ENCODE results near the gene EZH1.
"Not testable (repeated sequence)": the region's sequence is repeated elsewhere in the genome, so short reads cannot be mapped to it uniquely, and the experiment has no call there.

The EZH1 gene

DNA sequence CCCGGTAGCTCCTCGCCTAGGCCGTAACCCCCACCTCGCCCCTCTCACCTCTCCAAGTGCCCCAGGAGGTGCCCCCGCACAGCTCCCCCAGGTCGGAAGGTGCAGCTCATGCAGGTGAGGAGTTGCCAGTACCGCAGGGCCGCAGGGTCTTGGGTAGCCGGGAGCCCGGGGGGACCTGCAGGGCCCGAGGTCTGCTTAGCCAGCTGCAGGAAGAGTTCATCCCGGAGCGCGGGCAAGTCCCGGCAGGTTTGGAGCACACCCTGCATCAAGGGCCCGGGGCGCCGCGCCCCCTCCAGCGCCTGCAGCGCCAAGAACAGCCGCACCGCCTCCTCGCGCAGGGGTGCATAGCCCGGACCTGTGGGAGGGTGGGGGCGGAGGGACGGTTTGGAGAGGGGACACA is 72.8 kb downstream of the EZH1 start:
- ChIA-PET POLR2A (no interaction called here), CTCF (interaction anchor here (0.9 to 4.0 kb wide), 3 partner anchors 9 to 66 kb away, joined by 3 to 31 read pairs (median 4); partner anchors contain the start of gene TUBG2)
- TF ChIP-seq, protein P1, sequence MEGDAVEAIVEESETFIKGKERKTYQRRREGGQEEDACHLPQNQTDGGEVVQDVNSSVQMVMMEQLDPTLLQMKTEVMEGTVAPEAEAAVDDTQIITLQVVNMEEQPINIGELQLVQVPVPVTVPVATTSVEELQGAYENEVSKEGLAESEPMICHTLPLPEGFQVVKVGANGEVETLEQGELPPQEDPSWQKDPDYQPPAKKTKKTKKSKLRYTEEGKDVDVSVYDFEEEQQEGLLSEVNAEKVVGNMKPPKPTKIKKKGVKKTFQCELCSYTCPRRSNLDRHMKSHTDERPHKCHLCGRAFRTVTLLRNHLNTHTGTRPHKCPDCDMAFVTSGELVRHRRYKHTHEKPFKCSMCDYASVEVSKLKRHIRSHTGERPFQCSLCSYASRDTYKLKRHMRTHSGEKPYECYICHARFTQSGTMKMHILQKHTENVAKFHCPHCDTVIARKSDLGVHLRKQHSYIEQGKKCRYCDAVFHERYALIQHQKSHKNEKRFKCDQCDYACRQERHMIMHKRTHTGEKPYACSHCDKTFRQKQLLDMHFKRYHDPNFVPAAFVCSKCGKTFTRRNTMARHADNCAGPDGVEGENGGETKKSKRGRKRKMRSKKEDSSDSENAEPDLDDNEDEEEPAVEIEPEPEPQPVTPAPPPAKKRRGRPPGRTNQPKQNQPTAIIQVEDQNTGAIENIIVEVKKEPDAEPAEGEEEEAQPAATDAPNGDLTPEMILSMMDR (IDR thresholded peaks at IDR 0.05; ENCODE audit: insufficient read depth, low read length, missing control alignments), result no peak
- no peak overlapping the region for H3K4me3 ChIP-seq (ENCODE audit: low read depth, low read length)
- DNase-seq (ENCODE audit: low read depth, low spot score), result no peak

DNA sequence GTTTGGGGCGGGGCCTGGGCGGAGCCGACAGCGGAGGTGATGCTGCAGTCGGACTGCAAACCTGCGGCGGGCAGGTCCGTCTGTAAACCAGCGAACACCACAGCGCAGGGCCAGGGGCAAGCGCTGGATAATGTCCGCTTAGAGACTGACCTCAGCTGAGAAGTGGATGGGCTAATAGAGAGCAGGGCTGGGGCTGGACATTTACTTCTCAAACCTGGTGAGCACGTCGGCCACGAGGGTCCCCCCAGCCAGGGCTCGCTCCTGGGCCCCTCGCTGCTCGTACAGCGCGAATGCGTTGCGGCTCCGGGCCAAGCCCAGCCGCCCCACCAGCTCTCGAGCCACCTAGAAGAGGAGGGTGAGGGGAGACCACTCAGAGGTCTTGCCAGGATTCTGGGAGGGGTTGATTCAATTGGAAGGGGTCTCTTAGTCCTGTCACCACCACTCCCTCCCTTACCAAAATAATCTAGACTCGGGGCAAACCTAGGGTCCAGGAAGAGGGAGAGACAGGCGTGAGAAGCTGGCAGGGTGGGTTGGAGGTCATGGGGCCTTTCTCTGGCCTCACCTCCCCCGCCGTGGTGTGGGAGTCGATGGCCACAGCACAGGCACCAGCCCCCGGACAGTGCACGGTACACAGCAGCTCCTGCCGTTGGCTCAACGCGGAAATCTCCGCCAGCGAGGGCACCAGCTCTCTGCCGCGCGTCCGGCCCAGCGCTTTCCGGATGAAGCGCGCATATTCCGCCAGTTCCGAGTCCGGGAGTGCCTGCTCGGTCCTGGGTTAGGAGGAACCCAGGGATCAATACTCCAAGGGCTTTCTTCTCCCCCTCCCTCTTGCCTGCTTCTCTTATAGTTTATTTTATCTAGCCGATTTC is 73.8 kb downstream of the EZH1 start:
- TF ChIP-seq, protein P1 (IDR thresholded peaks at IDR 0.05; ENCODE audit: insufficient read depth, low read length, missing control alignments), result no peak
- H3K4me3 ChIP-seq (ENCODE audit: low read depth, low read length), result no peak overlapping the region
- no peak for DNase-seq (ENCODE audit: low read depth, low spot score)
- ChIA-PET POLR2A (no interaction called here), CTCF (interaction anchor here (1.2 to 4.0 kb wide), 3 partner anchors 9 to 10 kb away, joined by 4 to 31 read pairs (median 4); partner anchors contain the start of gene TUBG2)

DNA sequence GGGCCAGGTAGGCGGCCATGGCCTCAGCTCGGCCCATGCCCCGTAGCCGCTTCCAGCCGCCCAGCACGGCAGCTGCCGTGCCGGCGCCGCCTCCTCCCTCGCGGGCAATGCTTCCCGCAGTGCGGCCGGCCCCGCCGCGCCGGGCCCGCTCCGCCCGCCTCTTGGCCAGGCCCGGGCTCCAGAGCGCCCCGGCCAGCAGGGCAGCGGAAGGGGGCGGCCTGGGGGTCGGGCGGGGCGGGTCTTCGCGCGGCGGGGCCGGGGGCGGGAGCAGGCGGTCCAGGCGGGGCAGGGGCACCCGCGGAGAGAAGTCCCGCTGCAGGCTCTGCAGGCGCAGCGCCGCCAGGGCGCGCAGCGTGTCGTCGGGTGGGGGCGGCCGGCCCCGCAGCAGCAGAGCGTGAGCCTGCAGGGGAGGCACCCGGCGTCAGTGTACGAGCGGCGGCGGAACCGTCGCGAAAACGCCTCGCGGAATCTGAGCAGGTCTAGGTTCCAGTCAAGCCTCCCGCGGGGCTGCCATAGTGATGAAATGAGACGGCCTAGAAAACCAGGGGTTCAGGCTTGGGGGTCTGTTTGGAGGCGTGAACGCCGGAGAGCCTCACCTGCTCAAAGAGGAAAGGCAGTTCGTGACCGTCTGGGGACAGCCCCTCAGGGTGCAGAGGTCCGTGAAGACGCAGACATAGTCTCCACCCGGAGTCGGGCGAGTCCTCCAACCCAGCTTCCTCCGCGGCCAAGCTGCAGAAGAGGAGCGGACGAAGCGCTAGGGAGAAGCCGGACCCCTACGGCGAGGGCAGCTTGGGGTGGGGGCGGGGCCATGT is 74.7 kb downstream of the EZH1 start:
- CTCF ChIA-PET, result interaction anchor here (1.4 to 1.8 kb wide), 2 partner anchors 9 to 92 kb away, joined by 4 to 8 read pairs; no protein-coding TSS in a partner anchor
- POLR2A ChIA-PET, result interaction anchor here (0.8 kb wide), 1 partner anchor 9 kb away, joined by 3 read pairs; no protein-coding TSS in a partner anchor
- DNase-seq (ENCODE audit: low read depth, low spot score), result no peak
- H3K4me3 ChIP-seq (ENCODE audit: low read depth, low read length), result no peak overlapping the region
- TF ChIP-seq, protein P1 (IDR thresholded peaks at IDR 0.05; ENCODE audit: insufficient read depth, low read length, missing control alignments), result no peak

DNA sequence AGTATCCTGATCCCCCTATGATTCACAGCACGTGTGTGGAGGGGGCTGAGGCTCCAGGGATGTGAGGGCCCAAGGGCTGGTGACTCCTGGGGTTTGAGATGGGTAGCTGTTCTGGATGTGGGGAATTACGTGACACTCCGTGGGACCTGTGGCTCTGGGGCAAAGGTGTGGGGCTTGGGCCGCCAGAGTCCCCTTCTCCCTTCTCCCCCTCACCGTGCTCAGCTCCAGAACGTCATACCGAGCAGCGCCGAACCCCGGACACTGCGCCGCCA is 75.2 kb downstream of the EZH1 start:
- CTCF ChIA-PET, result interaction anchor here (1.1 to 1.8 kb wide), 2 partner anchors 8 to 91 kb away, joined by 3 to 8 read pairs; no protein-coding TSS in a partner anchor
- TF ChIP-seq, protein P1 (IDR thresholded peaks at IDR 0.05; ENCODE audit: insufficient read depth, low read length, missing control alignments), result no peak
- POLR2A ChIA-PET, result interaction anchor here (0.8 kb wide), 1 partner anchor 9 kb away, joined by 3 read pairs; no protein-coding TSS in a partner anchor
- no peak overlapping the region for H3K4me3 ChIP-seq (ENCODE audit: low read depth, low read length)
- no peak for DNase-seq (ENCODE audit: low read depth, low spot score)

DNA sequence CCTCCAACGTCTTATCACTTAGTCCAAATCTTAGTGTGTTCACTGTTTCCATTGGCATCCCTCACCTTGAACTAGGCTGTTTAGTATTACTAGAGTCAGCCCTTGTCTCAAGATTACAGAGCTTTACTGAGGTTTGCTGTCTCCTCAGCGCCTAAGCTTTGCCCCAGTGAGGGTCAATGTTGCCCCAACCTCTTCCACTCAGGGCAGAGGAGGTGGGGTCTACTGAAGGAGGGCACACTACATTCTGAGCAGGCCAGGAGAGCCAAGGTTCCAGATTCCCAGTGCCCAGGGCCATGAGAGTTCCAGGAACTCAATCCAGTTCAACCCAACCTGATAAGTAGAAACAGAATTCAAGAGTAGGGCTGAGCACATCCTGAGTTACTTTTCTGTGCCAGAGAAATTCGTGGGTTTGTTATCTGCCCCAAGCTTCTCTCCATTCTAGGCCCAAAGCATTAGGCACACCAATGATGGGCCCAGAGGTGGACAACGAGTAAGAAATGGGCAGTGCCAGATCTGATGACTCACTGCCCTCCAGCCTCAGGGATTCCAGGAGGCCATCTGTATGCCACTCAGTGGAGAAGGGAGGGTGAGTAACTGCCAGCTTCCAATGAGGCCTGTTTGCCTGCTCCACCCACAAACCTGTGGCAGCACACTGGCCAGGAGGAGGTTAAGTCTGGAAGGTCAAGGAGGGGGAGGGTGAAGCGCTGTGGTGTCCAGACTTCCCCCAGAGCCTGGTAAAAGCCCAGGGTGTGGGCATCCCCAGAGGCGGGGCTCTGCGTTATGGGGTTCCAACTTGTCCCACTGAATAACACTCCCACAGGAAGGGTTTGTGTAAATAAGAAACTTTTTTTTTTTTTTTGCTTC is 77.5 kb downstream of the EZH1 start:
- TF ChIP-seq, protein P1 (IDR thresholded peaks at IDR 0.05; ENCODE audit: insufficient read depth, low read length, missing control alignments), result no peak
- POLR2A ChIA-PET, result interaction anchor here (0.6 to 2.0 kb wide), 2 partner anchors 8 to 9 kb away, joined by 4 to 9 read pairs; partner anchors contain the start of genes PLEKHH3 and TUBG2
- CTCF ChIA-PET, result interaction anchor here (1.1 to 2.3 kb wide), 4 partner anchors 9 to 96 kb away, joined by 3 to 17 read pairs (median 4); partner anchors contain the start of gene PLEKHH3
- DNase-seq (ENCODE audit: low read depth, low spot score), result no peak
- H3K4me3 ChIP-seq (ENCODE audit: low read depth, low read length), result no peak overlapping the region

DNA sequence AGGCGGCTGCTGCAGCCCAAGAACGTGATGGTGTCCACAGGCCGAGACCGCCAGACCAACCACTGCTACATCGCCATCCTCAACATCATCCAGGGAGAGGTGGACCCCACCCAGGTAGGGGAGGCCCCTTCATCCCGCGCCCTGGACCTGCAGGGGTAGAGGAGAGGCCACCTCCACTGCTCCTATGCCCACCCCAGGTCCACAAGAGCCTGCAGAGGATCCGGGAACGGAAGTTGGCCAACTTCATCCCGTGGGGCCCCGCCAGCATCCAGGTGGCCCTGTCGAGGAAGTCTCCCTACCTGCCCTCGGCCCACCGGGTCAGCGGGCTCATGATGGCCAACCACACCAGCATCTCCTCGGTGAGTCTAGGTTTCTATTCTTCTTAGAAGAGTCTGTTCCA is 78.7 kb downstream of the EZH1 start:
- CTCF ChIA-PET, result interaction anchor here (1.2 to 2.3 kb wide), 3 partner anchors 11 to 98 kb away, joined by 3 to 17 read pairs (median 4); partner anchors contain the start of gene PLEKHH3
- not testable (repeated sequence) for DNase-seq (ENCODE audit: low read depth, low spot score); H3K4me3 ChIP-seq (ENCODE audit: low read depth, low read length)
- POLR2A ChIA-PET, result interaction anchor here (0.9 to 1.3 kb wide), 2 partner anchors 10 to 112 kb away, joined by 3 read pairs; partner anchors contain the start of gene PLEKHH3

Data from AG04449 (cell line).